ENCODE data around the gene XRRA1.

XRRA1 gene

GRCh38 chr11:74950374-74950969 lies 1.6 kb upstream of the XRRA1 start:
- no peak for DNase-seq

DNA sequence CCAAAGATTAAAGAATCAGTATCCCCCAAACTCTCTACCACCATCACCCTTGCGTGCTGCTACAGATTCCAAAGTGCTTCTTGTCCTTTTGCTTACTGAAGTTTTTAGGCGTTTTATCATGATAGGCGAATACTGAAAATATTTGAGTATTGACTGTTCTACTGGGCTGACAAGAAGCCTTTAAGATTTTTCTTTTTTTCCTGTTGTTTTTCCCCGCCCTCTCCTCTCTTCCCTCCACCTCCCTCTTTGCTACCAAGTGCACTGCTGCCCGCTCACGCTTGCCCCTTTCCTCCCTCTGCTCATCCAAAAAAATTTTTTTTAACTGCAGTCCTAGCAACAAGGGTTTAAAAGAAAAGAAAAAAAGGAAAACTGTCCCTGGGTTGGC lies 854 bp upstream of the XRRA1 start:
- DNase-seq: no peak

- no peak for DNase-seq
Observed at GRCh38 chr11:74948546-74948897, 369 bp downstream of the XRRA1 start.

DNA sequence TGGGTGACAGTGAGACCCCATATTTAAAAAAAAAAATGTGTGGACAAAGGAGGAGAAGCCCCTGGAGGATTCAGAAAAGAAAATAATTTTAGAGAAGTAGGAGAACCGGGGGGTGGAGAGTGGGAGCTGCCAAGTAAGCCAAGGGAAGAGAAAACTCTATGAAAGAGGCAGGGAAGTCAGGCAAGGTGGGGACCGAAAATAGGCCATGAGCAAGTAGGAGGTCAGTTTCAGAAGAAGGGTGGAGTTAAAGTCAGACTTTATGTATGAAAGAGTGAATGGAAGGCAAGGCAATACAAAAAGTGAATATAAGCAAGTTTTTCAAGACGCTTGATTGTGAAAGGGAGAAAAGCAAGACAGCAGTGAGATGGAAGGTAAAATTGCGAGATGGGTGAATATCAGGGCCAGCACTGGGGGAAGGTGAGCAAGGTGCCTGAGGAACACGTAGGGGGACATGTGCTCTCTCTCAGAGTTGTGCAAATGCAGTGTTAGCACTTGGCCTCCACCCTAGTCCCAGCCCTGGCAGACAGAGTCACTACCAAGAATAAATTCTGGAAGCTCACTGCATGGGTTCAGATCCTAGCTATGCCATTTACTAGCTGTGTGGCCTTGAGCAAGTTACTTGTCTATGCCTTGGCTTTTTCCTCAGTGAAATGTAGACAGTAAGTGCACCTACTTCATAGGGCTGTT lies 6.7 kb downstream of the XRRA1 start:
- no peak for DNase-seq

DNA sequence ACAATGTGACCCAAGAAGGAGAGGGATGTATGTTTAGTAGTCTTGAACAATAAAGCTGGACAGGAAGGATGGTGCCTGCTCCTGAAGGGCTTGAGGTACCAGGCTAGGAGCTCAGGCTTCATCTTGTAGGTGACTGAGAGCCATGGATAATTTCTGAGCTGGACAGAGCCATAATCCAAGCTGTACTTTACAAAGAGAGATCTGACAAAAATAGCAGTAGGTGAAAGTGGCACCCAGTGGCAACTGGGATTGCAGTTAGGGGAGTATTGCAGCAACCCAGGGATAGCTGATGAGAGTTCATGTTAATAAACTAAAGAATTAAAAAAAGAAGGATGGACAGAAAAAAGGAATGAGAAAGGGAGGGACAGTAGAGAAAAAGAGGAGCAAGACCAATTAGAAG lies 7.4 kb downstream of the XRRA1 start:
- DNase-seq: no peak

DNA sequence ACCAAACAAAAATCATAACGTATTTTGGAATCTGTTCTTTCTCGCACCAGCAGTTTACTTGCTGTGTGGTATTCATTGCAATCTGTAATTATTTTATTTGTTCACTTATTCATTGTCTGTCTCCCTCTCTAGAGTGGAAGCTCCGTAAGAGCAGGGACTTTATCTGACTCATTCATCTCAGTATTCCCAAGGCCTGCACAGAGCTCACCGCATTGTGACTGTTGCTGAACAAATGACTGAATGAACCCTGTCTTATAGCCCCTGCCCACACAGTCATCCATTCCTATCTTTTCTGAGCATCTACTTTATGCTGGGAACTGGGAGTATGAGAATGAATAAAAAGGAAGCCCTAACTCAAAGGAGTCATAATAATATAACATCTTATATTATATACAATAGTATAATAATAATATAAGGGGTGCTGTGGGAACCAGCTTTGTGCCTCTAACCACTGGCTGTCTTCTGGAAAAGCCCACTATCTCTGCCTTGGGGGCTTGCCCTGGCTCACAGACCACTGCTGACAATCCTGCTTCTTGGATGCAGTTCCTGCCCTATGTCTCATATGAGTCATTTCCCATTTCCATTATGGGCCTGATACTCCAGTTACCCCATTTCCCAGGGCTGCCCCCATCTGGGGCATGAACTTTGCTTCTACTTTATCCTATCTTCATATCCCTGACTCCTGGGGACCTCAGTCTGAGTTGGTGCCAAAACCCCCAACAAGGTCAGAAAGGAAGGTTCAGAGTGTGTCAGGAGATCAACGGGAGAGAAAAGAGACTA lies 11.0 kb downstream of the XRRA1 start:
- DNase-seq: no peak

GRCh38 chr11:74936976-74937375 lies 11.9 kb downstream of the XRRA1 start:
- DNase-seq: no peak

DNA sequence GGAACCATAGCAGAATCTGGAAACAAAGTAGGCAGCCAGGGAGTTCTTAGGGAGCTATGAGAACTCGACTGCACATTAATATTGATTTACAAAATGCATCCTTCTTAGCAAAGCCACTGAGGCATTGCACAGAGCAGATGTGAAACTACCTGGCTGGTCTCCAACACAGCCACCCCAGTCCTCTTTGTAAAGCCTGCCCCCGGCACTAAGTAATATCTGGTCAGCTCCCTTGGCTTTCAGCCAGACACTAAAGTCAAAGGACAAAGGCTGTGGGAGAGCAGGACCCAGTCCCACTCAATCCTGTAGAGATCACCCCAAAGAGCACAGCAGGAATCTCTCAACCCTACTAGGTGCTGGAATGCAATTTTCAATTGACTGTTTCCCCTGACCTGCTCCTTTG lies 12.8 kb downstream of the XRRA1 start:
- DNase-seq: no peak

DNA sequence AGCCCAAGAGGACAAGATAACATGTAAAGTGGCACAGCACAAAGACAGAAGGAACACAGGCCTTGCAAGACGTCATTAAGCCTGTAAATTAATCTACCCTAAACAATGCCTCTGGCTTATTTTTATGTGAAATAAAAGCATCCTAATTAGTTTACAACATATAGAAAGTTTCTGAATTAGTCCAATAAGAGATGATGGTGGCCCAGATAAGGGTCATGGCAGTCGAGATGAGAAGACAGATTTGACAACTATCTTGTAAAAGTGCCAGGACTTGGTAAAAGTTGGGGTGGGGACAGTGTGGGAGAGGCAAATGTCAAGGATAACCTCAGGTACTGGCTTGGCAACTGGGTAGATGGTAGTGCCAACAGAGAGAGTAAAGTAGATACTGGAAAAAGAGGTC lies 13.6 kb downstream of the XRRA1 start:
- no peak for DNase-seq

DNA sequence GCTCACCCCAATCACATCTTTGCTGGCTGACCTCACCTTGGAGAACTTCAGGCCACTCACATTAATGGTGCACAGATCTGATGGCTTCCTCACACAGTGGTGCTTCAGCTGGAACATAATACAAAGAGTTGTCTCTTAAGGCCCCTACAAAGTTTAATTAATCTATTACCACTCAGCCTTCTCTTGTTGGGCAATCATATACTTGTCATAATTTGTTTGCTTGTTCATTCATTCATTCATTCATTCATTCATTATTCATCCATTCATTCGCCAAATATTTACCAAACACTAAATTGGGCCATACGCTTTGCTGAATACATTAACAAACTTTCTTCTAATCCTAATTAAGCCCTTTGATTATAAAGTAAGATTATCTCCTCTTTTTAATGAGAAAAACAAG lies 15.1 kb downstream of the XRRA1 start:
- DNase-seq: no peak

GRCh38 chr11:74932797-74933196 lies 16.1 kb downstream of the XRRA1 start:
- DNase-seq: no peak

- DNase-seq: no peak
Observed at GRCh38 chr11:74932169-74932568, 16.7 kb downstream of the XRRA1 start.

- peak; percentile 52 for DNase-seq
Observed at GRCh38 chr11:74929431-74930363, 19.2 kb downstream of the XRRA1 start.

DNA sequence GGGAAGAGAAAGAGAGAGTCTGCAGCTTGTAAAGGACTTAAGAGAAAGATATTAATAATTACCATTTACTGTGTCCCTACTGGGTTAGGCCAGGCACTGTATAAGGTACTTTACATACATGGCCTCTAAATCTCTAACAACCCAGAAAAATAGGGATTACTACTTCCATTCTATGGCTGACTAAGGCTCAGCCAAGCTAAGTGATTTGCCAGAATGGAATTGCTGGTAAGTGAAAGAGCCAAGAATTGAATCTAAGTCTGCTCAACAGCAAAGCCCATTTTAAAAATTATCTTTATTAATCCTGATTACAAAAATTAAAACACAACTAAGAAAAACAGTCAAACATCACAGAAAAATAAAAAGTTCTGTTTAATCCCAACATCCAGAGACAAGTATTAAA lies 21.4 kb downstream of the XRRA1 start:
- DNase-seq: no peak

GRCh38 chr11:74926304-74927030 lies 22.4 kb downstream of the XRRA1 start:
- DNase-seq: no peak

DNA sequence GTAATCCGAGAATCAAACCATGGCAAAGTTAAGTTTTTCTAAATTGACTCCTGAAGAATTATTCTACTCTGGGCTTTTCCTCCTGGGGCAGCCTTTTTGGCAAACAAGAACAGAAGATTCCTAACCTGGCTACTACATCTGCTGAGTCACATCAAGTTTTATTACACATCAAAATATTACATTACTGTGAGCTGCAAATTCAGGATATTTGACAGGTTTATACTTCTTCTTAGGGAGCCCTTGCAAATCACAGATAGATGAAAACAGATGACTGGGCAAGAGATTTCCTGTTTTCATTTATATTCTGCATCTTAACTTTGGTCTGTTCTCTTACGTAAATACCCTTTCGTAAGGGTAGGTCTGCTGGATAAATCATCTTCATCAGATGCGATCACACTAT lies 23.6 kb downstream of the XRRA1 start:
- no peak for DNase-seq

DNA sequence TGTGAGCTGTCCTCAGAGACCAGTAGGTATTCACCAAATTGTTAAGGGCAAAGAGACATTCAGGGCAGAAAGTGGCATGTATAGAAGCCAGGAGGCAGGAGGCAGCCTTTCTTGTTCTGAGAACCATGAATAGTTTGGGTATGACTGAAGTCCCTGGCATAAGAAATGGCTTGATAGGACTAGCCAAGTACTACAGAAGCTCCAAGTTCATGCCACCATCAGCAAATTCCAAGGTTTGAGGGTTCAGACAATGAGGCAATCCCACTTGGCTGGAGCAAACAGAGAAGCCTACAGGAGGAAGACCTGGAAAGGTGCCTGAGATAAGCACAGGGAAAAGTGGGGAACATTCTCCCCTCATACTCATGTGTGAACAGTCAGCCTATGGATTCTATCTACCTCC lies 25.8 kb downstream of the XRRA1 start:
- no peak for DNase-seq

- no peak for DNase-seq
Observed at GRCh38 chr11:74909812-74910211, 39.1 kb downstream of the XRRA1 start.

DNA sequence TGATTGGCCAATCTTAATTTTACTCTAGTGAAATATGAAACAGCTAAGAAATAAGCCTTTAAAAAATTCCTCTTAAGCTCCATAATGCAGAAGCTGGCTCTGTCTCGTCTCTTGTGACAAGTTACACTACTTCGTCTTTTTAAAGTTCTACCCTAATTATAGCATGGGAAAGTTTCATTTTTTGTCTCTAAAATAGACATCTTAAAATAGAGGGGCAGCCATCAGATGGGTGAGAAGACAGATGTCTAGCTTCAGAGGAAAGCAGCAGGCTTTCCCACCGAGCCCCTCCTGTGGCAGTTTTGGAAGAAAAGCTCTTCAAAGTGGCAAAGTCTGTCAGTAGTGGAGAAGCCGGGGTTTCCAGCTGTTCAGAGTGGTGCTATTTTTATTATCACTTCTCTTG lies 39.5 kb downstream of the XRRA1 start:
- no peak for DNase-seq

- DNase-seq: no peak
Observed at GRCh38 chr11:74905326-74905725, 43.6 kb downstream of the XRRA1 start.

DNA sequence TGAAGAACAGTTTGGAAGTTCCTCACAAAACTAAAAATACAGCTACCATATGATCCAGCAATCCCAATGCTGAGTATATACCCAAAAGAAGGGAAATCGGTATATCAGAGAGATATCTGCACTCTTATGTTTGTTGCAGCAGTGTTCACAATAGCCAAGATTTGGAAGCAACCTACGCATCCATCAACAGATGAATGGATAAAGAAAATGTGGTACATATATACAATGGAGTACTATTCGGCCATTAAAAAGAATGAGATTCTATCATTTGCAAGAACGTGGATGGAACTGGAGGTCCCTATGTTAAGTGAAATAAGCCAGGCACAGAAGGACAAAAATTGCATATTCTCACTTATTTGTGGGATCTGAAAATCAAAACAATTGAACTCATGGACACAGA lies 46.5 kb downstream of the XRRA1 start:
- DNase-seq: no peak

GRCh38 chr11:74896311-74896710 lies 52.6 kb downstream of the XRRA1 start:
- no peak for DNase-seq
